IMR-90 (cell line): ENCODE measurements around the gene WASL. TPM values are rescaled to one million over a fixed set of nuclear protein-coding genes. Genes with fewer than 3 reads are reported as not detected.

Source experiments
- ATAC-seq: fragments of 200-7000 bp; cut with Tn5 transposase; 2 replicates; pipeline ENCODE4 v1.9.1; 2020; ENCODE audit warnings: low read depth, mild to moderate bottlenecking, moderate library complexity
- BruUV-seq: library from RNA; stranded (reverse); fragments of 400-500 nt; replicated peaks from 2 replicates; lab custom pipeline; 2021; lab: Mats Ljungman, UMichigan
- CTCF ChIA-PET: fragments of 300-600 bp; formaldehyde crosslinking; extraction: SDS; loops from one replicate; lab custom pipeline; 2021; ENCODE audit warnings: antibody characterized with exemption; lab: Yijun Ruan, JAX
- POLR2A ChIA-PET: fragments of 300-600 bp; sonication (Branson Sonifier 250); formaldehyde crosslinking; loops from one replicate; lab custom pipeline; 2022; ENCODE audit warnings: antibody characterized with exemption; ENCODE audit not compliant: unreplicated experiment; lab: Charles Lee
- DNase-seq: peaks from one replicate; pipeline ENCODE4 v3.0.0; 2013
- H2AFZ ChIP-seq: replicated peaks from 2 replicates; pipeline ENCODE3; 2013; ENCODE audit warnings: low read length, mild to moderate bottlenecking; ENCODE audit not compliant: poor library complexity
- H2AK5ac ChIP-seq: 2 replicates; pipeline ENCODE4 v1.6.1; 2013; ENCODE audit warnings: low read depth, low read length, inconsistent platforms
- H2AK9ac ChIP-seq: replicated peaks from 2 replicates; pipeline ENCODE3; 2013; ENCODE audit warnings: mild to moderate bottlenecking, low read depth, low read length, moderate library complexity; ENCODE audit not compliant: poor library complexity
- H2BK120ac ChIP-seq: 2 replicates; pipeline ENCODE4 v1.6.1; 2013; ENCODE audit warnings: low read depth, low read length, inconsistent platforms
- H2BK15ac ChIP-seq: 3 replicates; pipeline ENCODE4 v1.6.1; 2013; ENCODE audit warnings: low read depth, low read length, inconsistent platforms
- H2BK20ac ChIP-seq: 2 replicates; pipeline ENCODE4 v1.6.1; 2013; ENCODE audit warnings: low read depth, mild to moderate bottlenecking, inconsistent platforms, low read length, moderate library complexity
- H2BK5ac ChIP-seq: 2 replicates; pipeline ENCODE4 v1.6.1; 2013; ENCODE audit warnings: mild to moderate bottlenecking, low read depth, low read length, inconsistent platforms; ENCODE audit not compliant: poor library complexity, severe bottlenecking
- H3K14ac ChIP-seq: replicated peaks from 2 replicates; pipeline ENCODE4 v1.6.1; 2013; ENCODE audit warnings: low read depth, low read length, inconsistent platforms
- H3K18ac ChIP-seq: 2 replicates; pipeline ENCODE4 v1.6.1; 2013; ENCODE audit warnings: low read depth, low read length, control low read depth
- H3K23ac ChIP-seq: 2 replicates; pipeline ENCODE4 v1.6.1; 2013; ENCODE audit warnings: low read depth, low read length, inconsistent platforms
- H3K27ac ChIP-seq: 2 replicates; pipeline ENCODE4 v1.5.1; 2013; ENCODE audit warnings: mild to moderate bottlenecking, control low read depth, low read length; ENCODE audit not compliant: insufficient read depth
- H3K27me3 ChIP-seq: 2 replicates; pipeline ENCODE4 v1.6.1; 2013; ENCODE audit warnings: low read length; ENCODE audit not compliant: control insufficient read depth, insufficient read depth
- H3K36me3 ChIP-seq: 2 replicates; pipeline ENCODE4 v1.6.1; 2013; ENCODE audit warnings: low read length, mixed read lengths; ENCODE audit not compliant: control insufficient read depth, insufficient read depth
- H3K4ac ChIP-seq: 2 replicates; pipeline ENCODE4 v1.6.1; 2013; ENCODE audit warnings: low read depth, low read length, inconsistent platforms
- H3K4me1 ChIP-seq: 2 replicates; pipeline ENCODE4 v1.6.1; 2013; ENCODE audit warnings: low read length, mixed read lengths; ENCODE audit not compliant: control insufficient read depth, insufficient read depth
- H3K4me2 ChIP-seq: 2 replicates; pipeline ENCODE4 v1.6.1; 2013; ENCODE audit warnings: low read depth, mild to moderate bottlenecking, control low read depth, low read length, moderate library complexity
- H3K4me3 ChIP-seq: 2 replicates; pipeline ENCODE4 v1.5.1; 2013; ENCODE audit warnings: low read depth, mild to moderate bottlenecking, control low read depth, low read length, moderate library complexity; ENCODE audit not compliant: insufficient read depth
- H3K56ac ChIP-seq: 2 replicates; pipeline ENCODE4 v1.6.1; 2013; ENCODE audit warnings: low read length, inconsistent platforms; ENCODE audit not compliant: insufficient read depth; ENCODE audit errors: extremely low read depth
- H3K79me1 ChIP-seq, 2 experiments: 2 replicates each; pipeline ENCODE4 v1.6.1; 2013; ENCODE audit warnings: low read length in 2 of 2, inconsistent platforms in 1 of 2, low read depth in 1 of 2
- H3K9ac ChIP-seq: 2 replicates; pipeline ENCODE4 v1.6.1; 2013; ENCODE audit warnings: low read depth, low read length, control low read depth
- H3K9me1 ChIP-seq: 2 replicates; pipeline ENCODE4 v1.6.1; 2013; ENCODE audit warnings: low read length, inconsistent platforms; ENCODE audit not compliant: insufficient read depth
- H3K9me3 ChIP-seq: 2 replicates; pipeline ENCODE4 v1.6.1; 2013; ENCODE audit warnings: low read length; ENCODE audit not compliant: control insufficient read depth, insufficient read depth
- H4K20me1 ChIP-seq: 2 replicates; pipeline ENCODE4 v1.6.1; 2013; ENCODE audit warnings: low read length, inconsistent platforms; ENCODE audit not compliant: insufficient read depth
- H4K5ac ChIP-seq: 2 replicates; pipeline ENCODE4 v1.6.1; 2013; ENCODE audit warnings: mild to moderate bottlenecking, low read depth, low read length, control low read depth
- H4K8ac ChIP-seq, 2 experiments: 2 replicates each; pipeline ENCODE4 v1.6.1; 2013; ENCODE audit warnings: low read depth in 2 of 2, low read length in 2 of 2, control low read depth in 1 of 2, inconsistent platforms in 1 of 2
- H4K91ac ChIP-seq: 2 replicates; pipeline ENCODE4 v1.6.1; 2013; ENCODE audit warnings: low read depth, low read length, inconsistent platforms; ENCODE audit not compliant: insufficient read depth
- BHLHE40 ChIP-seq: fragments of 150-350 bp; IDR thresholded peaks from 2 replicates; pipeline ENCODE4 v1.6.1; 2016; ENCODE audit warnings: mild to moderate bottlenecking, low read depth, low read length
- CTCF ChIP-seq: conservative IDR thresholded peaks from 2 replicates; pipeline ENCODE4 v1.5.1; 2012; ENCODE audit warnings: mild to moderate bottlenecking, low read depth, low read length, improper control_type of control experiment
- FOS ChIP-seq: fragments of 150-350 bp; IDR thresholded peaks from 2 replicates; pipeline ENCODE4 v1.6.1; 2016; ENCODE audit warnings: low read depth, low read length
- MAZ ChIP-seq: IDR thresholded peaks from 2 replicates; pipeline ENCODE4 v1.6.1; 2012; ENCODE audit warnings: low read depth, mild to moderate bottlenecking, low read length, improper control_type of control experiment, moderate library complexity, borderline replicate concordance
- RFX5 ChIP-seq: IDR thresholded peaks from 2 replicates; pipeline ENCODE4 v1.8.0; 2012; ENCODE audit warnings: low read depth, mild to moderate bottlenecking, low read length, moderate library complexity
- SMC3 ChIP-seq: fragments of 150-350 bp; IDR thresholded peaks from 2 replicates; pipeline ENCODE4 v1.6.1; 2016; ENCODE audit warnings: low read depth, mild to moderate bottlenecking, antibody characterized with exemption, low read length, moderate library complexity
- USF2 ChIP-seq: fragments of 150-350 bp; IDR thresholded peaks from 2 replicates; pipeline ENCODE4 v1.6.1; 2017; ENCODE audit warnings: mild to moderate bottlenecking, antibody characterized with exemption, low read length, low read depth
- WGBS, 2 experiments: methylation state at CpG; one replicate each; pipeline versions ENCODE4 v1.1.5 to v1.1.7; 2013; ENCODE audit warnings: missing lambda C conversion rate in 2 of 2; ENCODE audit not compliant: insufficient read length in 1 of 2; ENCODE audit errors: extremely low coverage in 2 of 2; 5-methylcytosine and 5-hydroxymethylcytosine counted together
- dilution Hi-C: fragments of 300-500 bp; cut with HindIII; formaldehyde crosslinking; loops from one replicate; pipeline ENCODE4 v1.14.3; 2018; ENCODE audit warnings: low sequenced_read_pairs; ENCODE audit not compliant: unreplicated experiment
- in situ Hi-C: fragments of 300-500 bp; cut with MboI; formaldehyde crosslinking; loops from 3 replicates; pipeline ENCODE4 v1.14.3; 2019; ENCODE audit warnings: low sequenced_read_pairs, inconsistent platforms, mixed read lengths
- intact Hi-C: fragments of 100-400 bp; cut with micrococcal nuclease; formaldehyde crosslinking; loops from 2 replicates; pipeline ENCODE4 v1.10.0; 2022
- polyA plus RNA-seq, 3 experiments: library from polyadenylated mRNA; depleted of rRNA; stranded (reverse); fragments of >200 nt; gene quantifications; 2 replicates each; pipeline ENCODE4 v1.2.3, GENCODE V29; 2012; ENCODE audit warnings: low replicate concordance in 1 of 3
- total RNA-seq: library from RNA; depleted of rRNA; stranded (reverse); fragments of >200 nt; gene quantifications from 2 replicates; pipeline ENCODE4 v1.2.3, GENCODE V29; 2012
- TF ChIP-seq, protein P1 (sequence below): fragments of 150-350 bp; IDR thresholded peaks from 2 replicates; pipeline ENCODE4 v1.6.1; 2016; ENCODE audit warnings: low read depth, mild to moderate bottlenecking, low read length, moderate library complexity, borderline replicate concordance

Gene WASL
- total and polyA plus RNA-seq, 2 of the 4 experiments (the other 2 are of a cell fraction), result 2.3 to 7.9 TPM

- POLR2A ChIA-PET, result no interaction called here
- H4K20me1 ChIP-seq, result peaks cover 3% of the 10 kb centered on the region; the same call in 1 of the 2 replicates
- CTCF ChIA-PET, result interaction anchor here (0.7 kb wide), 1 partner anchor 19 kb away, joined by 3 read pairs; no protein-coding TSS in a partner anchor
- no peak overlapping the region for H3K23ac ChIP-seq
- H3K27ac ChIP-seq, result no peak overlapping the region
- dilution Hi-C loops, result no loop called here
- intact Hi-C loops, result no loop called here
- no peak overlapping the region for H3K14ac ChIP-seq
- no peak overlapping the region for H4K91ac ChIP-seq
- no peak overlapping the region for H2AK9ac ChIP-seq
- H3K4me1 ChIP-seq, result no peaks in the 10 kb centered on the region
- no peaks in the 10 kb centered on the region for H3K9me1 ChIP-seq
- ATAC-seq (no peak), DNase-seq (no peak)
- H4K5ac ChIP-seq, result no peak overlapping the region
- no peak overlapping the region for H2BK120ac ChIP-seq
- H2AFZ ChIP-seq, result no peak overlapping the region
- H3K4ac ChIP-seq, result no peak overlapping the region
- no peak overlapping the region for H2BK5ac ChIP-seq
- WGBS, 2 experiments, result no CpG with 5 or more reads among the region's 1 CpG
- H3K27me3 ChIP-seq, result no peaks in the 10 kb centered on the region
- H2BK20ac ChIP-seq, result no peak overlapping the region
- H3K79me1 ChIP-seq, result peaks cover 2 to 8% of the 10 kb centered on the region in 2 experiments; a peak in 2 of 4 replicates
- no peak overlapping the region for H4K8ac ChIP-seq
- H3K56ac ChIP-seq, result no peak overlapping the region
- H3K9ac ChIP-seq, result no peak overlapping the region
- BruUV-seq, result no TSS peak
- no peaks in the 10 kb centered on the region for H3K9me3 ChIP-seq
- H3K36me3 ChIP-seq, result peaks cover 8% of the 10 kb centered on the region
- H3K4me3 ChIP-seq, result no peak overlapping the region
- in situ Hi-C loops, result no loop called here
- no peak overlapping the region for H2BK15ac ChIP-seq
- TF ChIP-seq, protein P1, sequence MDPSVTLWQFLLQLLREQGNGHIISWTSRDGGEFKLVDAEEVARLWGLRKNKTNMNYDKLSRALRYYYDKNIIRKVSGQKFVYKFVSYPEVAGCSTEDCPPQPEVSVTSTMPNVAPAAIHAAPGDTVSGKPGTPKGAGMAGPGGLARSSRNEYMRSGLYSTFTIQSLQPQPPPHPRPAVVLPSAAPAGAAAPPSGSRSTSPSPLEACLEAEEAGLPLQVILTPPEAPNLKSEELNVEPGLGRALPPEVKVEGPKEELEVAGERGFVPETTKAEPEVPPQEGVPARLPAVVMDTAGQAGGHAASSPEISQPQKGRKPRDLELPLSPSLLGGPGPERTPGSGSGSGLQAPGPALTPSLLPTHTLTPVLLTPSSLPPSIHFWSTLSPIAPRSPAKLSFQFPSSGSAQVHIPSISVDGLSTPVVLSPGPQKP, result no peak
- no peak for TF ChIP-seq BHLHE40
- TF ChIP-seq FOS, result no peak
- no peak for TF ChIP-seq RFX5
- TF ChIP-seq USF2, result no peak
- TF ChIP-seq MAZ, result no peak
- no peak for TF ChIP-seq SMC3
- TF ChIP-seq CTCF, result no peak
- H3K18ac ChIP-seq, result no peak overlapping the region
- no peak overlapping the region for H2AK5ac ChIP-seq
- no peak overlapping the region for H3K4me2 ChIP-seq
These were observed 61.1 kb downstream of the WASL start for GRCh38 chr7:123687727-123688126.
